ENCODE results near the gene ZBTB46. TPM values are rescaled to one million over a fixed set of nuclear protein-coding genes. Genes with fewer than 3 reads are reported as not detected.

The ZBTB46 gene
- total and polyA plus RNA-seq, 9 donors = 4.1 to 55.1 (median 34.7) TPM

GRCh38 chr20:63735859-63736718, 95.0 kb downstream of the ZBTB46 start, which contains the start of gene LIME1:
TSS of gene LIME1 (plus strand) at chr20:63736664. CDS start at chr20:63737550, 886 bp downstream.
- Histone ChIP-seq H3K9me3 (no peaks in the 10 kb centered on the region), H3K4me1 (ENCODE audit: insufficient read depth) (peaks cover 3% of the 10 kb centered on the region), H3K4me3 (no peak within 1 kb of the TSS), H3K27ac (no peak within 1 kb of the TSS), H3K36me3 (no peaks in the 10 kb centered on the region), H3K27me3 (no peaks in the 10 kb centered on the region)
- WGBS, 3 donors = 83 to 84% (median 83%) methylated on average over 31 of the region's 31 CpGs
- peak in 3 of 5 donors; percentile 23 to 41 (median 39) for DNase-seq
- TF ChIP-seq EP300 (IDR thresholded peaks at IDR 0.05) = no peak
- intact Hi-C loops (cut with DNase I) = no loop called here

DNA sequence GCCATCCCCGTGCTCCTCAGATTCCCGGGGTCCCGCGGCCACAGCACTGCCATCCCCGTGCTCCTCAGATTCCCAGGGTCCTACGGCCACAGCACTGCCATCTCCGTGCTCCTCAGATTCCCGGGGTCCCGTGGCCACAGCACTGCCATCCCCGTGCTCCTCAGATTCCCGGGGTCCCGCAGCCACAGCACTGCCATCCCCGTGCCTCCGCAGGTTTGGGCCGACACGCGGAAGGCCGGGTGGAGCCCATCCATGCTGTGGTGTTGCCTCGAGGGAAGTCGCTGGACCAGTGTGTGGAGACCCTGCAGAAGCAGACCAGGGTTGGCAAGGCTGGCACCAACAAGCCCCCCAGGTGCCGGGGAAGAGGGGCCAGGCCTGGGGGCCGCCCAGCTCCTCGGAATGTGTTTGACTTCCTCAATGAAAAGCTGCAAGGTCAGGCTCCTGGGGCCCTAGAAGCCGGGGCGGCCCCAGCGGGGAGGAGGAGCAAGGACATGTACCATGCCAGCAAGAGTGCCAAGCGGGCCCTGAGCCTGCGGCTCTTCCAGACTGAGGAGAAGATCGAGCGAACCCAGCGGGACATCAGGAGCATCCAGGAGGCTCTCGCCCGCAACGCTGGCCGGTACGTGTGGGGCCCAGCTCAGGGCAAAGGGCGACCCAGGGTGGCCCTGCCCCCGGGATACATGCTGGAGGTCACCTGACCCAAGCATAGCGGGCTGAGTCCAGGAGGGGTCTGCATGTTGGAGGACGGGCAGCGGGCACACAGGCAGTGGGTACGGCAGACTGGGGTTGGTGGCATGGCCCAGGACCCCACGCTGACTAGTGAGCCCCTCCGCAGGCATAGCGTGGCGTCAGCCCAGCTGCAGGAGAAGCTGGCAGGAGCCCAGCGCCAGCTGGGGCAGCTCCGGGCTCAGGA, 95.9 kb downstream of the ZBTB46 start:
- DNase-seq = peak in 3 of 5 donors; percentile 42 to 44 (median 42)
- Histone ChIP-seq H3K27ac (no peak overlapping the region), H3K36me3 (no peaks in the 10 kb centered on the region), H3K4me3 (no peak overlapping the region), H3K9me3 (no peaks in the 10 kb centered on the region), H3K27me3 (no peaks in the 10 kb centered on the region), H3K4me1 (ENCODE audit: insufficient read depth) (peaks cover 3% of the 10 kb centered on the region)
- TF ChIP-seq EP300 (IDR thresholded peaks at IDR 0.05) (no peak), POLR2A (IDR thresholded peaks at IDR 0.05) (no peak), CTCF (IDR thresholded peaks at IDR 0.05) (no peak)
- intact Hi-C loops (cut with DNase I) = no loop called here
- WGBS, 3 donors = 78 to 93% (median 89%) methylated on average over 43 to 48 of the region's 48 CpGs

DNA sequence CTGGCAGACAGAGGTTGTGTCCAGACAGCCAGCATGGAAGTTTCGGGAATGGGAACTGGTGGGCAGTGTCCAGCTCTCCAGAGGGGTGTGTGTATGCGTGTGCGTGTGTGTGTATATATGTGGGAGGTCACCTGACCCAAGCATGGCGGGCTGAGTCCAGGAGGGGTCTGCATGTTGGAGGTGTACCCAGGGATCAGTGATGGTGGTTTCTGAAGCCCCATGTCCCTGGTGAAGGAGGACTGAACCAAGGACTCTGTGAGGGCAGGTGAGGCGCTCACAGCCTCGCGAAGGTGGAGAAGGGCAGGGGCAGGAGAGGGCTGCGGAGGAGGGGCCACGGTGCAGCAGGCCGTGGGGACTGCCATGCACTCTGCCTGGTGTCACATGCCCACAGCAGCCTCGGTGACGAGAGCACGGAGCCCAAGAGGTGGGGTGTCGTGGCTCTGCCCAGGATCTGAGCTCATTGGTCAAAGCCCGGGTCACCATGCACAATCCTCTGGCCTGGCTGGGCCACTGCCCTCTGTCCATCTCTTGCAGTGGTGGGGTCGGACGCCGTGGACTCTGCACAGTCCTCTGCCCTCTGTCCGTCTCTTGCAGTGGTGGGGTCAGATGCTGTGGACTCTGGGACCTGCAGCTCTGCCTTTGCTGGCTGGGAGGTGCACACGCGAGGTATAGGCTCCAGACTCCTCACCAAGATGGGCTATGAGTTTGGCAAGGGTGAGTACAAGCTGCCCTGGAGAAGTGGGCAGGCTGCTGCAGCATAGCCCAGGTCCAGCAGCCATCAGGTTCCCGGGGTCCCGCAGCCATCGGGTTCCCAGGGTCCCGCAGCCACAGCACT, 96.7 kb downstream of the ZBTB46 start:
- H3K27me3 ChIP-seq = no peaks in the 10 kb centered on the region
- WGBS, 3 donors = 88 to 92% (median 90%) methylated on average over 25 of the region's 25 CpGs
- H3K36me3 ChIP-seq = no peaks in the 10 kb centered on the region
- no peaks in the 10 kb centered on the region for H3K9me3 ChIP-seq
- TF ChIP-seq EP300 (IDR thresholded peaks at IDR 0.05) (no peak), POLR2A (IDR thresholded peaks at IDR 0.05) (no peak)
- DNase-seq = no peak
- intact Hi-C loops (cut with DNase I) = no loop called here
- no peak overlapping the region for H3K4me3 ChIP-seq
- H3K27ac ChIP-seq = no peak overlapping the region
- peaks cover 3% of the 10 kb centered on the region for H3K4me1 ChIP-seq (ENCODE audit: insufficient read depth)

- no peaks in the 10 kb centered on the region for H3K36me3 ChIP-seq
Measured at GRCh38 chr20:63733579-63734081, 97.4 kb downstream of the ZBTB46 start.

More at GRCh38 chr20:63733579-63734081, 97.4 kb downstream of the ZBTB46 start:
- 88 to 91% (median 89%) methylated on average over 18 of the region's 18 CpGs for WGBS, 3 donors
- no peak overlapping the region for H3K4me3 ChIP-seq
- no peak overlapping the region for H3K27ac ChIP-seq
- peaks cover 3% of the 10 kb centered on the region for H3K4me1 ChIP-seq (ENCODE audit: insufficient read depth)
- no peak for TF ChIP-seq POLR2A (IDR thresholded peaks at IDR 0.05)
- TF ChIP-seq CTCF (IDR thresholded peaks at IDR 0.05) = no peak
- TF ChIP-seq EP300 (IDR thresholded peaks at IDR 0.05) = no peak
- H3K27me3 ChIP-seq = no peaks in the 10 kb centered on the region
- DNase-seq = no peak
- intact Hi-C loops (cut with DNase I) = no loop called here
- no peaks in the 10 kb centered on the region for H3K9me3 ChIP-seq
